ENCODE measurements around the gene PCSK5.
"Not testable (repeated sequence)": the region's sequence is repeated elsewhere in the genome, so short reads cannot be mapped to it uniquely, and the experiment has no call there.

Gene PCSK5

GRCh38 chr9:76310577-76310976 is 420.1 kb downstream of the PCSK5 start:
- Histone ChIP-seq H3K36me3 (ENCODE audit: control insufficient read depth in 2 of 2, insufficient read depth in 2 of 2, low read length in 2 of 2) (no peaks in the 10 kb centered on the region), H3K9ac (ENCODE audit: low read depth in 1 of 2, low read length in 2 of 2) (no peak overlapping the region), H3K4me3 (ENCODE audit: low read length in 2 of 2) (no peak overlapping the region), H3K27ac (ENCODE audit: low read depth in 2 of 2, low read length in 2 of 2) (no peak overlapping the region), H3K27me3 (ENCODE audit: control insufficient read depth in 2 of 2, insufficient read depth in 2 of 2, low read length in 2 of 2) (no peaks in the 10 kb centered on the region), H3K4me1 (ENCODE audit: control insufficient read depth in 2 of 2, insufficient read depth in 2 of 2, low read length in 2 of 2) (peaks cover 5 to 18% of the 10 kb centered on the region in 2 donors), H3K9me3 (ENCODE audit: control insufficient read depth in 2 of 2, low read length in 2 of 2) (no peaks in the 10 kb centered on the region)

DNA sequence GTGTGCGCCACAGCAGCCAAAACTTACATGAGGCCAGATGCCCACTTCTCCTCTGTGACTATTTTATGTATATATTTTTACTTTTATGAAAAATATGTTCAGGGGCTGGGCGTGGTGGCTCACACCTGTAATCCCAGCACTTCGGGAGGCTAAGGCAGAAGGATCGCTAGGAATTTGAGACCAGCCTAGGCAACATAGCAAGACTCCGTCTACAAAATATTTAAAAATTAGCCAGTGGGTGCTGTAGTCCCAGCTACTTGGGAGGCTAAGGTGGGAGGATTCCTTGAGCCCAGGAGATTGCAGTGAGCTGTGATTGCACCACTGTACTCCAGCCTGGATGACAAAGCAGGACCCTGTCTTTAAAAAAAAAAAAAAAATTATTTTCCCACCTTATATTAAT is 420.5 kb downstream of the PCSK5 start:
- Histone ChIP-seq H3K4me3 (ENCODE audit: low read length in 2 of 2) (no peak overlapping the region), H3K27ac (ENCODE audit: low read depth in 2 of 2, low read length in 2 of 2) (no peak overlapping the region), H3K4me1 (ENCODE audit: control insufficient read depth in 2 of 2, insufficient read depth in 2 of 2, low read length in 2 of 2) (peaks cover 5 to 18% of the 10 kb centered on the region in 2 donors), H3K27me3 (ENCODE audit: control insufficient read depth in 2 of 2, insufficient read depth in 2 of 2, low read length in 2 of 2) (no peaks in the 10 kb centered on the region), H3K9ac (ENCODE audit: low read depth in 1 of 2, low read length in 2 of 2) (no peak overlapping the region), H3K36me3 (ENCODE audit: control insufficient read depth in 2 of 2, insufficient read depth in 2 of 2, low read length in 2 of 2) (no peaks in the 10 kb centered on the region), H3K9me3 (ENCODE audit: control insufficient read depth in 2 of 2, low read length in 2 of 2) (no peaks in the 10 kb centered on the region)

DNA sequence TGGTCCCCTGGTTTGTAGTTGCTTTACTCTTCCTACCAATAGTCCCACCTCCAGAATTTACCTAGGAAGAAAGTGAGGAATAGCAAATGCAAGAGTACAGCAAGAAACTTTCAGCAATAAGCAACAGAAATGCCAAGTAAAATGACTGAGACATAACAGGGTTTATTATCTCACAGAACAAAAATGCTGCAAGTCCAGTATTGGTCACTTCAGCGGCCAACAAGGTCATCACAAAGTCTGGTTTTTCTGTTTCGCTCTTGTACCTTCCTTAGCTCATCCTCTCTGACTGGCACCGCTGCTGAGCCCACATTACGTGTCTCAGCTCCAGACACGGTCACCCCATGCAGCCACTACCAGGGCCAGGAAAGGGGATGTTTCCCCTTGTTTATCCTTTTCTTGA is 421.1 kb downstream of the PCSK5 start:
- Histone ChIP-seq H3K9me3 (ENCODE audit: control insufficient read depth in 2 of 2, low read length in 2 of 2) (no peaks in the 10 kb centered on the region), H3K9ac (ENCODE audit: low read depth in 1 of 2, low read length in 2 of 2) (no peak overlapping the region), H3K4me1 (ENCODE audit: control insufficient read depth in 2 of 2, insufficient read depth in 2 of 2, low read length in 2 of 2) (peaks cover 5 to 18% of the 10 kb centered on the region in 2 donors), H3K27me3 (ENCODE audit: control insufficient read depth in 2 of 2, insufficient read depth in 2 of 2, low read length in 2 of 2) (no peaks in the 10 kb centered on the region), H3K27ac (ENCODE audit: low read depth in 2 of 2, low read length in 2 of 2) (no peak overlapping the region), H3K36me3 (ENCODE audit: control insufficient read depth in 2 of 2, insufficient read depth in 2 of 2, low read length in 2 of 2) (no peaks in the 10 kb centered on the region), H3K4me3 (ENCODE audit: low read length in 2 of 2) (no peak overlapping the region)

- Histone ChIP-seq H3K9me3 (ENCODE audit: control insufficient read depth in 2 of 2, low read length in 2 of 2) (no peaks in the 10 kb centered on the region), H3K36me3 (ENCODE audit: control insufficient read depth in 2 of 2, insufficient read depth in 2 of 2, low read length in 2 of 2) (no peaks in the 10 kb centered on the region), H3K27me3 (ENCODE audit: control insufficient read depth in 2 of 2, insufficient read depth in 2 of 2, low read length in 2 of 2) (no peaks in the 10 kb centered on the region), H3K27ac (ENCODE audit: low read depth in 2 of 2, low read length in 2 of 2) (peak overlapping the region; percentile 79 to 90), H3K9ac (ENCODE audit: low read depth in 1 of 2, low read length in 2 of 2) (no peak overlapping the region), H3K4me1 (ENCODE audit: control insufficient read depth in 2 of 2, insufficient read depth in 2 of 2, low read length in 2 of 2) (peaks cover 5 to 14% of the 10 kb centered on the region in 2 donors), H3K4me3 (ENCODE audit: low read length in 2 of 2) (peak overlapping the region; percentile 17)
These were observed 423.3 kb downstream of the PCSK5 start for GRCh38 chr9:76313771-76314170.

DNA sequence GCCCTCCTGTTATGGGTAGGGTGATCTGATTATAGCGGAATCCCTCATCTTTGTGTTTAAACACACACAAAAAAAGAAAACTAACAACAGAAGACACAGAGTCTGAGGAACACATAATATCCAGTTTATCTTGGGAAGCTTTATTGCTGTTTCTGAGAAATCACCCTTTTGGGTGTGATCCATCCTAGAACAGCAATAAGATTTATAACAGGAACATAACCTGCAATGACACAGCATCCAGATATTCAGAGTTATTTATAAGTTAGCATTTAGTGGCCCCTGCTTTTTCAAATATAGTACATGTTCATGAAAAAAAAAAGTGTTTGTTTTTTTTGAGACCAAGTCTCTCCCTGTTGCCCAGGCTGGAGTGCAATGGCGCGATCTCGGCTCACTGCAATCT is 423.8 kb downstream of the PCSK5 start:
- Histone ChIP-seq H3K27me3 (ENCODE audit: control insufficient read depth in 2 of 2, insufficient read depth in 2 of 2, low read length in 2 of 2) (no peaks in the 10 kb centered on the region), H3K9ac (ENCODE audit: low read depth in 1 of 2, low read length in 2 of 2) (no peak overlapping the region), H3K27ac (ENCODE audit: low read depth in 2 of 2, low read length in 2 of 2) (peak overlapping the region; percentile 79 to 90), H3K4me3 (ENCODE audit: low read length in 2 of 2) (peak overlapping the region; percentile 17), H3K36me3 (ENCODE audit: control insufficient read depth in 2 of 2, insufficient read depth in 2 of 2, low read length in 2 of 2) (no peaks in the 10 kb centered on the region), H3K4me1 (ENCODE audit: control insufficient read depth in 2 of 2, insufficient read depth in 2 of 2, low read length in 2 of 2) (peaks cover 5 to 14% of the 10 kb centered on the region in 2 donors), H3K9me3 (ENCODE audit: control insufficient read depth in 2 of 2, low read length in 2 of 2) (no peaks in the 10 kb centered on the region)

DNA sequence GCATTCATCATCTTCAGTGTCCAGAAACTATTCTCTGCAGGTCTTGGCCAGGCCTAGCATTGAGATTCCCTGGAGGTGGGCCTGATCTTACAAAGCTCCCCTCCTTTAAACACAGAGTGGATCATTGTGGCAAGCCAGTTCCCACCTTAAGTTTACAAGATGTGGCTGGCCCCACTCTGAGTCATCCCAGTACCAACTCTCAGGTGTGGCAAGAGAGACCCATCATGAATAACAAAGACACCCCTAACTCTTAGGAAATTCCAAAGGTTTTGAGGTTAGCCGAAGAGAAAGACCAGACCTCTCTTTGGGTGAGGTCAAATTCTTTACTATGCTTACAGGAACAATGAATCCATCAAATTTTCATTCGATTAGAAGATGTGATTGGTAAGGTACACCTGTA is 425.6 kb downstream of the PCSK5 start:
- no peak overlapping the region for H3K9ac ChIP-seq (ENCODE audit: low read depth in 1 of 2, low read length in 2 of 2)
- no peak overlapping the region for H3K27ac ChIP-seq (ENCODE audit: low read depth in 2 of 2, low read length in 2 of 2)
- H3K4me1 ChIP-seq (ENCODE audit: control insufficient read depth in 2 of 2, insufficient read depth in 2 of 2, low read length in 2 of 2): peaks cover 5 to 14% of the 10 kb centered on the region in 2 donors
- no peaks in the 10 kb centered on the region for H3K27me3 ChIP-seq (ENCODE audit: control insufficient read depth in 2 of 2, insufficient read depth in 2 of 2, low read length in 2 of 2)
- H3K9me3 ChIP-seq (ENCODE audit: control insufficient read depth in 2 of 2, low read length in 2 of 2): no peaks in the 10 kb centered on the region
- H3K36me3 ChIP-seq (ENCODE audit: control insufficient read depth in 2 of 2, insufficient read depth in 2 of 2, low read length in 2 of 2): no peaks in the 10 kb centered on the region
- H3K4me3 ChIP-seq (ENCODE audit: low read length in 2 of 2): no peak overlapping the region

DNA sequence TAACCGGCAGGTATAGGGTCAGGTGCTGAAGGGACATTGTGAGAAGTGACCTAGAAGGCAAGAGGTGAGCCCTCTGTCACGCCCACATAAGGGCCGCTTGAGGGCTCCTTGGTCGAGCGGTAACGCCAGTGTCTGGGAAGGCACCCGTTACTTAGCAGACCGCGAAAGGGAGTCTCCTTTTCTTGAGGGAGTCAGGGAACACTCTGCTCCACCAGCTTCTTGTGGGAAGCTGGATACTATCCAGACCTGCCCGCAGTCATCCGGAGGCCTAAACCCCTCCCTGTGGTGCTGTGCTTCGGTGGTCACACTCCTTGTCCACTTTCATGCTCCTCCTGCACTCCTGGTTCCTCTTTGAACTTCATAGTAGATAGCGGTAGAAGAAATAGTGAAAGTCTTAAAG is 429.0 kb downstream of the PCSK5 start:
- not testable (repeated sequence) for H3K36me3 ChIP-seq (ENCODE audit: control insufficient read depth in 2 of 2, insufficient read depth in 2 of 2, low read length in 2 of 2); H3K9me3 ChIP-seq (ENCODE audit: control insufficient read depth in 2 of 2, low read length in 2 of 2); H3K4me3 ChIP-seq (ENCODE audit: low read length in 2 of 2); H3K9ac ChIP-seq (ENCODE audit: low read depth in 1 of 2, low read length in 2 of 2); H3K27ac ChIP-seq (ENCODE audit: low read depth in 2 of 2, low read length in 2 of 2); H3K4me1 ChIP-seq (ENCODE audit: control insufficient read depth in 2 of 2, insufficient read depth in 2 of 2, low read length in 2 of 2); H3K27me3 ChIP-seq (ENCODE audit: control insufficient read depth in 2 of 2, insufficient read depth in 2 of 2, low read length in 2 of 2)

- H3K9me3 ChIP-seq (ENCODE audit: control insufficient read depth in 2 of 2, low read length in 2 of 2): no peaks in the 10 kb centered on the region
- no peaks in the 10 kb centered on the region for H3K4me1 ChIP-seq (ENCODE audit: control insufficient read depth in 2 of 2, insufficient read depth in 2 of 2, low read length in 2 of 2)
- H3K9ac ChIP-seq (ENCODE audit: low read depth in 1 of 2, low read length in 2 of 2): no peak overlapping the region
- H3K27me3 ChIP-seq (ENCODE audit: control insufficient read depth in 2 of 2, insufficient read depth in 2 of 2, low read length in 2 of 2): no peaks in the 10 kb centered on the region
- H3K27ac ChIP-seq (ENCODE audit: low read depth in 2 of 2, low read length in 2 of 2): no peak overlapping the region
- H3K36me3 ChIP-seq (ENCODE audit: control insufficient read depth in 2 of 2, insufficient read depth in 2 of 2, low read length in 2 of 2): peaks cover 2 to 7% of the 10 kb centered on the region in 2 donors
- H3K4me3 ChIP-seq (ENCODE audit: low read length in 2 of 2): no peak overlapping the region
These were observed 430.8 kb downstream of the PCSK5 start for GRCh38 chr9:76321195-76321828.

DNA sequence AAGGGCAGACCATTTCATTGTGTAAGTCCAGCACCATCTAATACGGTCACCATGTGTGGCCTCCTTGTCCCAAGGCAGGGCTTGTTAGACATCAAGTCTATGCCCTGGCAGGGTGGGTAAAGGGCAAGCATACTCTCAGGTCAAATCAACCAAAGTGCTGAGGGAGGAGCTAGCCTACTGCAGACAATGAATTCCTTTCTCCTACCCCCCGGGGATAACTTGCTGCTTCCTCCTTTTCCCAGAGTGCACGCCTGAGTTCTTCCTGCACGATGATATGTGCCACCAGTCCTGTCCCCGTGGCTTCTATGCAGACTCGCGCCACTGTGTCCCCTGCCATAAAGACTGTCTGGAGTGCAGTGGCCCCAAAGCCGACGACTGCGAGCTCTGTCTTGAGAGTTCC is 432.3 kb downstream of the PCSK5 start:
- H3K27ac ChIP-seq (ENCODE audit: low read depth in 2 of 2, low read length in 2 of 2): no peak overlapping the region
- H3K36me3 ChIP-seq (ENCODE audit: control insufficient read depth in 2 of 2, insufficient read depth in 2 of 2, low read length in 2 of 2): peaks cover 2 to 7% of the 10 kb centered on the region in 2 donors
- no peak overlapping the region for H3K9ac ChIP-seq (ENCODE audit: low read depth in 1 of 2, low read length in 2 of 2)
- no peaks in the 10 kb centered on the region for H3K9me3 ChIP-seq (ENCODE audit: control insufficient read depth in 2 of 2, low read length in 2 of 2)
- no peaks in the 10 kb centered on the region for H3K27me3 ChIP-seq (ENCODE audit: control insufficient read depth in 2 of 2, insufficient read depth in 2 of 2, low read length in 2 of 2)
- no peaks in the 10 kb centered on the region for H3K4me1 ChIP-seq (ENCODE audit: control insufficient read depth in 2 of 2, insufficient read depth in 2 of 2, low read length in 2 of 2)
- no peak overlapping the region for H3K4me3 ChIP-seq (ENCODE audit: low read length in 2 of 2)

- Histone ChIP-seq H3K36me3 (ENCODE audit: control insufficient read depth in 2 of 2, insufficient read depth in 2 of 2, low read length in 2 of 2) (peaks cover 7 to 12% of the 10 kb centered on the region in 2 donors), H3K4me3 (ENCODE audit: low read length in 2 of 2) (no peak overlapping the region), H3K9ac (ENCODE audit: low read depth in 1 of 2, low read length in 2 of 2) (no peak overlapping the region), H3K27ac (ENCODE audit: low read depth in 2 of 2, low read length in 2 of 2) (peak overlapping the region in 1 of 2 donors; percentile 42), H3K4me1 (ENCODE audit: control insufficient read depth in 2 of 2, insufficient read depth in 2 of 2, low read length in 2 of 2) (no peaks in the 10 kb centered on the region), H3K27me3 (ENCODE audit: control insufficient read depth in 2 of 2, insufficient read depth in 2 of 2, low read length in 2 of 2) (no peaks in the 10 kb centered on the region), H3K9me3 (ENCODE audit: control insufficient read depth in 2 of 2, low read length in 2 of 2) (no peaks in the 10 kb centered on the region)
These were observed 433.0 kb downstream of the PCSK5 start for GRCh38 chr9:76323490-76323889.

GRCh38 chr9:76324030-76324429 is 433.6 kb downstream of the PCSK5 start:
- H3K9me3 ChIP-seq (ENCODE audit: control insufficient read depth in 2 of 2, low read length in 2 of 2); H3K27me3 ChIP-seq (ENCODE audit: control insufficient read depth in 2 of 2, insufficient read depth in 2 of 2, low read length in 2 of 2); H3K9ac ChIP-seq (ENCODE audit: low read depth in 1 of 2, low read length in 2 of 2); H3K4me1 ChIP-seq (ENCODE audit: control insufficient read depth in 2 of 2, insufficient read depth in 2 of 2, low read length in 2 of 2); H3K4me3 ChIP-seq (ENCODE audit: low read length in 2 of 2): not testable (repeated sequence)
- H3K36me3 ChIP-seq (ENCODE audit: control insufficient read depth in 2 of 2, insufficient read depth in 2 of 2, low read length in 2 of 2): peaks cover 7 to 12% of the 10 kb centered on the region in 2 donors
- peak overlapping the region in 1 of 2 donors; percentile 7 for H3K27ac ChIP-seq (ENCODE audit: low read depth in 2 of 2, low read length in 2 of 2)
